Measurements from ENCODE around the gene CCDC175.

The CCDC175 gene

GRCh38 chr14:59461891-59462290, 114.7 kb downstream of the CCDC175 start:
- TF ChIP-seq CTCF (IDR thresholded peaks at IDR 0.05; ENCODE audit: control insufficient read depth, extremely low read depth, insufficient read depth), result no peak
- DNase-seq (ENCODE audit: low read depth), result no peak
- no peak overlapping the region for H3K4me3 ChIP-seq (ENCODE audit: low read depth, low read length)

GRCh38 chr14:59460378-59460777, 116.2 kb downstream of the CCDC175 start:
- no peak for DNase-seq (ENCODE audit: low read depth)

GRCh38 chr14:59458486-59458885, 118.1 kb downstream of the CCDC175 start:
- TF ChIP-seq CTCF (IDR thresholded peaks at IDR 0.05; ENCODE audit: control insufficient read depth, extremely low read depth, insufficient read depth), result no peak
- H3K4me3 ChIP-seq (ENCODE audit: low read depth, low read length), result no peak overlapping the region
- no peak for DNase-seq (ENCODE audit: low read depth)

More at GRCh38 chr14:59460378-59460777, 116.2 kb downstream of the CCDC175 start:
- H3K4me3 ChIP-seq (ENCODE audit: low read depth, low read length), result no peak overlapping the region
- TF ChIP-seq CTCF (IDR thresholded peaks at IDR 0.05; ENCODE audit: control insufficient read depth, extremely low read depth, insufficient read depth), result no peak

- TF ChIP-seq CTCF (IDR thresholded peaks at IDR 0.05; ENCODE audit: control insufficient read depth, extremely low read depth, insufficient read depth), result no peak
Observed at GRCh38 chr14:59455411-59455810, 121.2 kb downstream of the CCDC175 start.

More at GRCh38 chr14:59455411-59455810, 121.2 kb downstream of the CCDC175 start:
- DNase-seq (ENCODE audit: low read depth), result no peak
- no peak overlapping the region for H3K4me3 ChIP-seq (ENCODE audit: low read depth, low read length)
